IMR-90 (cell line): Measurements from ENCODE around the gene ADAMTS17.

Experiments
- TF ChIP-seq, protein P1 (sequence below): conservative IDR thresholded peaks from 2 replicates; pipeline ENCODE4 v1.5.1; 2012; ENCODE audit warnings: mild to moderate bottlenecking, low read depth, low read length, improper control_type of control experiment
- TF ChIP-seq, protein P2 (sequence below): fragments of 150-350 bp; IDR thresholded peaks from 2 replicates; pipeline ENCODE4 v1.6.1; 2017; ENCODE audit warnings: mild to moderate bottlenecking, antibody characterized with exemption, low read length, low read depth

DNA sequence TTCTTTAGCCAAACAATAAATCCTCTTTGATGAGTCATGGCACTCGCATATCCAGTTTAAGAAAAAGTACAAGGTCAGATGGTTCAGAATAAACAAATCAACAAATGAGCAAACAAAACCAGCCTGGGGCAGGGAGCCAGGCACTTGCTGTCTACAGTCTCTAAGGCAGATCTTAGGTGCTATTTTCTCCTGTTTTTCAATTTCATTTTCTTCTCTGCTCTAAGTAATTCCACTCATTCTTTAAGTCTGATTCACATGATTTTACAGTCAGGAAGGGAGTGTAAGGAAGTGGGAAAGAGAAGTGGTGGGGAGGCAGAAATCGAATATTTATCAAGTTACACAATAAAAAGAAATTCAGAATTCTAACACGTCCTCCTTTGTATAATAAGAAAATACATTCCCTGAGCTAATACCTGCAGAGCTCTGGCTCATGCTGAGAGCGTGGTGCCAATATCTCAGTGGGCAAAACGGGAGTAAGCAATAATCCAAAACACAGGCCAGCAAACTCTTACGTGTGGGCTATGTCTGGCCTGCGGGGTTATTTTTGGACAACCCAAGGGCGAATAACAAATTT lies 298.6 kb downstream of the ADAMTS17 start:
- TF ChIP-seq, protein P1, sequence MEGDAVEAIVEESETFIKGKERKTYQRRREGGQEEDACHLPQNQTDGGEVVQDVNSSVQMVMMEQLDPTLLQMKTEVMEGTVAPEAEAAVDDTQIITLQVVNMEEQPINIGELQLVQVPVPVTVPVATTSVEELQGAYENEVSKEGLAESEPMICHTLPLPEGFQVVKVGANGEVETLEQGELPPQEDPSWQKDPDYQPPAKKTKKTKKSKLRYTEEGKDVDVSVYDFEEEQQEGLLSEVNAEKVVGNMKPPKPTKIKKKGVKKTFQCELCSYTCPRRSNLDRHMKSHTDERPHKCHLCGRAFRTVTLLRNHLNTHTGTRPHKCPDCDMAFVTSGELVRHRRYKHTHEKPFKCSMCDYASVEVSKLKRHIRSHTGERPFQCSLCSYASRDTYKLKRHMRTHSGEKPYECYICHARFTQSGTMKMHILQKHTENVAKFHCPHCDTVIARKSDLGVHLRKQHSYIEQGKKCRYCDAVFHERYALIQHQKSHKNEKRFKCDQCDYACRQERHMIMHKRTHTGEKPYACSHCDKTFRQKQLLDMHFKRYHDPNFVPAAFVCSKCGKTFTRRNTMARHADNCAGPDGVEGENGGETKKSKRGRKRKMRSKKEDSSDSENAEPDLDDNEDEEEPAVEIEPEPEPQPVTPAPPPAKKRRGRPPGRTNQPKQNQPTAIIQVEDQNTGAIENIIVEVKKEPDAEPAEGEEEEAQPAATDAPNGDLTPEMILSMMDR, result no peak
- TF ChIP-seq, protein P2, sequence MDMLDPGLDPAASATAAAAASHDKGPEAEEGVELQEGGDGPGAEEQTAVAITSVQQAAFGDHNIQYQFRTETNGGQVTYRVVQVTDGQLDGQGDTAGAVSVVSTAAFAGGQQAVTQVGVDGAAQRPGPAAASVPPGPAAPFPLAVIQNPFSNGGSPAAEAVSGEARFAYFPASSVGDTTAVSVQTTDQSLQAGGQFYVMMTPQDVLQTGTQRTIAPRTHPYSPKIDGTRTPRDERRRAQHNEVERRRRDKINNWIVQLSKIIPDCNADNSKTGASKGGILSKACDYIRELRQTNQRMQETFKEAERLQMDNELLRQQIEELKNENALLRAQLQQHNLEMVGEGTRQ, result no peak
